ENCODE results near the gene MADD.

Gene MADD

DNA sequence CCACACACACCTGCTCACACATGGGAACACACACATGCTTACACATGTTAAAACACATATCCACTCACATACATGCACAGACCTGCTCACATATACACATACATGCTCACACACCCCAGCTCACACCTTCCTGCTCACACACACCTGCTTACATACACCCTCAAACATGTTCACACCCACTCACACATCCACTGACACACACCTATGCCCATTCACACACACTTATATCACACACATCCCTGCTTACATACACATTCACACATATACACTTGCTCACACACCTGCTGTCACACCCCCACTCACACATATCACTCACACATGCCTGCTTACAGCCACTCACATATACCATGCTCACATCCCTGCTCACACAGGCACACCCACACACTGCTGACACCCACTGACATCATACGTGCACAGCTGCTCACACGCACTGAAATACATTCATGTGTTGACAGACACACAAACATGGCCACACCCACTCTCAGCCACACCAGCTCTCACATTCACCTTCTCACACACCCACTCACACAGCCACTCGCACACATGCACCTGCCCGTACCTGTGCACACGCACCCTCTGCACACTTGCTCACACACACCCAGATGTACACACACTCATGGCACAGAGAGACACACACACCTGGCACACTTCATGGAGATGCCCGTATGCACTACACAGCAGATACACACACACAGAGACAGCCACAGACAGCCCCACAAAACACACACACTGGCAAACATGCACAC is 88.2 kb downstream of the MADD start:
- Histone ChIP-seq H3K27ac (replicated peaks) (peak overlapping the region; percentile 96), H3K27me3 (ENCODE audit: insufficient read depth, poor library complexity, severe bottlenecking) (no peaks in the 10 kb centered on the region), H3K4me3 (replicated peaks; ENCODE audit: insufficient read depth, low read length) (no peak overlapping the region)
- TF ChIP-seq POLR2AphosphoS5 (IDR thresholded peaks at IDR 0.05; ENCODE audit: low read depth): peak; percentile 76
- TF ChIP-seq, protein P1, sequence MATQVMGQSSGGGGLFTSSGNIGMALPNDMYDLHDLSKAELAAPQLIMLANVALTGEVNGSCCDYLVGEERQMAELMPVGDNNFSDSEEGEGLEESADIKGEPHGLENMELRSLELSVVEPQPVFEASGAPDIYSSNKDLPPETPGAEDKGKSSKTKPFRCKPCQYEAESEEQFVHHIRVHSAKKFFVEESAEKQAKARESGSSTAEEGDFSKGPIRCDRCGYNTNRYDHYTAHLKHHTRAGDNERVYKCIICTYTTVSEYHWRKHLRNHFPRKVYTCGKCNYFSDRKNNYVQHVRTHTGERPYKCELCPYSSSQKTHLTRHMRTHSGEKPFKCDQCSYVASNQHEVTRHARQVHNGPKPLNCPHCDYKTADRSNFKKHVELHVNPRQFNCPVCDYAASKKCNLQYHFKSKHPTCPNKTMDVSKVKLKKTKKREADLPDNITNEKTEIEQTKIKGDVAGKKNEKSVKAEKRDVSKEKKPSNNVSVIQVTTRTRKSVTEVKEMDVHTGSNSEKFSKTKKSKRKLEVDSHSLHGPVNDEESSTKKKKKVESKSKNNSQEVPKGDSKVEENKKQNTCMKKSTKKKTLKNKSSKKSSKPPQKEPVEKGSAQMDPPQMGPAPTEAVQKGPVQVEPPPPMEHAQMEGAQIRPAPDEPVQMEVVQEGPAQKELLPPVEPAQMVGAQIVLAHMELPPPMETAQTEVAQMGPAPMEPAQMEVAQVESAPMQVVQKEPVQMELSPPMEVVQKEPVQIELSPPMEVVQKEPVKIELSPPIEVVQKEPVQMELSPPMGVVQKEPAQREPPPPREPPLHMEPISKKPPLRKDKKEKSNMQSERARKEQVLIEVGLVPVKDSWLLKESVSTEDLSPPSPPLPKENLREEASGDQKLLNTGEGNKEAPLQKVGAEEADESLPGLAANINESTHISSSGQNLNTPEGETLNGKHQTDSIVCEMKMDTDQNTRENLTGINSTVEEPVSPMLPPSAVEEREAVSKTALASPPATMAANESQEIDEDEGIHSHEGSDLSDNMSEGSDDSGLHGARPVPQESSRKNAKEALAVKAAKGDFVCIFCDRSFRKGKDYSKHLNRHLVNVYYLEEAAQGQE (IDR thresholded peaks at IDR 0.05; ENCODE audit: insufficient replicate concordance, low read depth): no peak
- no peak for DNase-seq (ENCODE audit: low read depth in 1 of 2, low spot score in 1 of 2)

DNA sequence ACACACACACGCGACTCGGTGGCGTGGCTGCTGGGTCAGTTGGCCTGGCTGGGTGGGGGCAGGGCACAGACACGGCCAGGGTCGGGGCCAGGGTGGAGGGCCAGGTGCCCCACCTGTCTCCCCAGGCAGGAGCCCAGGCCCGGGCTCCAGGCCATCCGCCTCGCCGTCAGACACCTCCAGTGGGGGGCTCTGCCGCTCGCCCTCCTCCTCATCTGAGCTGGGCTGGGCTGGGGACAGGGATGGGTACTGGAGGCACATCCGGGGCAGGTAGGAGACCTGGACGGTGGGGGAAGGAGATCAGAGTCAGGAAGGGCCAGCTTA is 88.8 kb downstream of the MADD start:
- Histone ChIP-seq H3K4me3 (replicated peaks; ENCODE audit: insufficient read depth, low read length) (no peak overlapping the region), H3K27ac (replicated peaks) (peak overlapping the region; percentile 96)

DNA sequence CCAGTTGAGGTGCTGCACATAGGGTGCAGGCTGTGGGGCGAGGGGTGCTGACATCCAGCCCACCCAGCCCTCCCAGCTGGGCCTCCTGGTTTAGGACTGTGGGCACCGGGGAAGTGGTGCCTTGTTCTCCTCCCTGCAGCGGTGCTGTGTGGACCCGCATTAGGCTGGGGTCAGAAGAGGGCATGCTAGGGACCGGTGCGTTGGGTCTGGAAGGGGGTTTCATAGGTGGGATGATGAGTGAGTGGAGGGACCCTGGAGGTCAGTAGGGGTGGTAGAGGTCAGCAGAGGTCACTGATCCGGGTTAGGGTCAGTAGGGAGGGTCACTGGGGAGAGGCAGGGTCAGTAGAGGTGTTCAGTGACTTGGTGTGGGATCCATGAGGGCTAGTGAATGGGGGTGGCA is 89.2 kb downstream of the MADD start:
- TF ChIP-seq GABPA (IDR thresholded peaks at IDR 0.05; ENCODE audit: low read depth) (no peak), SPI1 (IDR thresholded peaks at IDR 0.05; ENCODE audit: borderline replicate concordance, low read depth) (no peak), POLR2AphosphoS5 (IDR thresholded peaks at IDR 0.05; ENCODE audit: low read depth) (no peak)
- TF ChIP-seq, protein P2, sequence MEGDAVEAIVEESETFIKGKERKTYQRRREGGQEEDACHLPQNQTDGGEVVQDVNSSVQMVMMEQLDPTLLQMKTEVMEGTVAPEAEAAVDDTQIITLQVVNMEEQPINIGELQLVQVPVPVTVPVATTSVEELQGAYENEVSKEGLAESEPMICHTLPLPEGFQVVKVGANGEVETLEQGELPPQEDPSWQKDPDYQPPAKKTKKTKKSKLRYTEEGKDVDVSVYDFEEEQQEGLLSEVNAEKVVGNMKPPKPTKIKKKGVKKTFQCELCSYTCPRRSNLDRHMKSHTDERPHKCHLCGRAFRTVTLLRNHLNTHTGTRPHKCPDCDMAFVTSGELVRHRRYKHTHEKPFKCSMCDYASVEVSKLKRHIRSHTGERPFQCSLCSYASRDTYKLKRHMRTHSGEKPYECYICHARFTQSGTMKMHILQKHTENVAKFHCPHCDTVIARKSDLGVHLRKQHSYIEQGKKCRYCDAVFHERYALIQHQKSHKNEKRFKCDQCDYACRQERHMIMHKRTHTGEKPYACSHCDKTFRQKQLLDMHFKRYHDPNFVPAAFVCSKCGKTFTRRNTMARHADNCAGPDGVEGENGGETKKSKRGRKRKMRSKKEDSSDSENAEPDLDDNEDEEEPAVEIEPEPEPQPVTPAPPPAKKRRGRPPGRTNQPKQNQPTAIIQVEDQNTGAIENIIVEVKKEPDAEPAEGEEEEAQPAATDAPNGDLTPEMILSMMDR (IDR thresholded peaks at IDR 0.05; ENCODE audit: insufficient read depth, low read length): no peak
- TF ChIP-seq, protein P1 (IDR thresholded peaks at IDR 0.05; ENCODE audit: insufficient replicate concordance, low read depth): no peak
- Histone ChIP-seq H3K27ac (replicated peaks) (peak overlapping the region; percentile 96), H3K4me3 (replicated peaks; ENCODE audit: insufficient read depth, low read length) (no peak overlapping the region), H3K27me3 (ENCODE audit: insufficient read depth, poor library complexity, severe bottlenecking) (no peaks in the 10 kb centered on the region)
- DNase-seq (ENCODE audit: low read depth in 1 of 2, low spot score in 1 of 2): no peak

More for the DNA sequence above, 88.8 kb downstream of the MADD start:
- TF ChIP-seq, protein P2 (IDR thresholded peaks at IDR 0.05; ENCODE audit: insufficient read depth, low read length): no peak
- TF ChIP-seq GABPA (IDR thresholded peaks at IDR 0.05; ENCODE audit: low read depth) (no peak), POLR2AphosphoS5 (IDR thresholded peaks at IDR 0.05; ENCODE audit: low read depth) (peak; percentile 18), SPI1 (IDR thresholded peaks at IDR 0.05; ENCODE audit: borderline replicate concordance, low read depth) (no peak)
- TF ChIP-seq, protein P1 (IDR thresholded peaks at IDR 0.05; ENCODE audit: insufficient replicate concordance, low read depth): no peak
- no peak for DNase-seq (ENCODE audit: low read depth in 1 of 2, low spot score in 1 of 2)
- no peaks in the 10 kb centered on the region for H3K27me3 ChIP-seq (ENCODE audit: insufficient read depth, poor library complexity, severe bottlenecking)
